Measurements from ENCODE around the gene TSHZ1.
"Not testable (repeated sequence)": the region's sequence is repeated elsewhere in the genome, so short reads cannot be mapped to it uniquely, and the experiment has no call there.

The TSHZ1 gene

DNA sequence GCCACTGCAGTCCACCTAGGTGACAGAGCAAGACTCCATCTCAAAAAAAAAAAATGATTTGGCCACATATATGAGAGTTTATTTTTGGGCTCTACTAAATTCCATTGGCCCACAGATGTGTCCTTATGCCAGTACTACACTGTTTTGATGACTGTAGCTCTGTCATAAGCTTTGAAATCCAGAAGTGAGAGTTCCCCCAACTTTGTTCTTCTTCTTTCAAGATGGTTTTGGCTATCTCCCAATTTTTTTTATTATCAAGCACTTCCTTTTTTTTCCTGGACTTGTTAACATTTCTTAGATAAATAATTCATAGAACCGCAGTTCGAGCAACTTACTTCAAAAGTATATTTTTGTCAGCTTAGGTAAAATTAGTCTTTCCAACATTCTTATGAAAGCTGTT, 96.9 kb downstream of the TSHZ1 start:
- no peak for DNase-seq (ENCODE audit: low read depth)

DNA sequence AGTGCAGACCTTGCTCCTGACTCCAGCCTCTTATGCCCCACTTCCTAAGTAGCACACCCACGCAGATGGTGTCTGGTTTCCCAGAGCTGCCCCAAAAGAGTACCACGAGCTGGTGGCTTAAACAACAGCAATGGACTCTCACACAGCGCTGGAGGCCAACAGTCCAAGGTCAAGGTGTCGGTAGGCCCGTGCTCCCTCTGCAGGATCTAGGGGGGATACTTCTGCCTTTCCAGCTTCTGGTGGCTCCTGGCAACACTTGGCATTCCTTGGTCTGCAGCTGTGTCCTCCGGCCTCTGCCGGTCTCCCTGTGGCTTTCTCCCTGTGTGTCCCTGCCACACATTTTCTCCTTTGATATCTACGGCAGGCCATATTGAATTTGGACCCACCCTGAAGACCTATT, 99.0 kb downstream of the TSHZ1 start:
- DNase-seq (ENCODE audit: low read depth), result no peak

DNA sequence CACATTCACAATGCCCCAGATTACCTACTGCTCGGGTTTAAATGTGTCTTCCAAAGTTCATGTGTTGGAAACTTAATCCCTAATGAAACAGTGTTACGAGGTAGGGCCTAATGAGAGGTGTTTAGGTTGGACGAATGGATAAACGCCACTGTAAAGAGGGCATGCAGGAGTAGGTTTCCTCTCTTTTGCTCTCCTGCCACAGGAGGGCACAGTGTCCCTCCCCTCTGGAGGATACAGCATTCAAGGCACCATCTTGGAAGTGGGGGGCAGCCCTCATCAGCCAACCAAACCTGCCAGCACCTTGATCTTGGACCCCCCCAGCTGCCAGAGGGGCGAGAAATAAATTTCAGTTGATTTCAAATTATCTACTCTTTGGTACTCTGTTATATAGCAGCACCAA, 103.5 kb downstream of the TSHZ1 start:
- DNase-seq (ENCODE audit: low read depth), result no peak

DNA sequence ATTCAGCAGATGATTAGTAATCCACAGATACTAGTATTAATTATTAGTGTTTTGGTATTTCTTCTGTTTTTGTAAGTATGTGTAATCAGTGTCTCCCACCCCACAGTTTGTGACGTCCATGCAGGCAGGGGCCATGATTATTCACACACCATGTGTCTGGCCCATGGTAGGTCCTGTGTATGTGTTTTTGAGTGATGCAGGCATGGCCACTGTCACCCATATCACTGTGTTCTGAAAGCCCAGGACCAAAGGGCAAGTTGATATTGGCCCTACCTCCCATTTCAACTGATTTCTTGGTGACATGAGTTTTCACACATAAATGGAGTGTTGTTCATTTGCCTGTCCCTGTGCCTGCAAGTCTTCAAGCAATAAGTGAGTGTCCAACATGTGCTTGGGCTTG, 104.0 kb downstream of the TSHZ1 start:
- no peak for DNase-seq (ENCODE audit: low read depth)

DNA sequence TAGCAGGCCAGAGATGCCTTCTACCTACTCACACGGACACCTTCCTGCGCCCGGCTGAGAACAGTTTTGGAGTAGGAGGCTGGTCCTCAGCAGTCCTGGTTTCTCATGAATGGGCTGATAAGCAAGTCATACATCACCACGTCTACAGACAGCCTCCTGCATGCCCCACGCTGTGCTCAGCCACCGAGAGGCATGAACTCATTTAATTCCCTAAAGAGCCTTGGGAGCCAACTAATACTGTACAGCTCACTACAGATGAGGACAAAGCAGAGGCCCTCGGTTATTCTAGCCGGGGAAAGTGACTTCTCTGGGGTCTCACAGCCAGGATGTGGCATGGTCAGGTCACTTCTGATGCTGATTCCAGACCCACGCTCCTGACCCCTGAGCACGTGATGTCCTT, 105.6 kb downstream of the TSHZ1 start:
- DNase-seq (ENCODE audit: low read depth), result no peak

DNA sequence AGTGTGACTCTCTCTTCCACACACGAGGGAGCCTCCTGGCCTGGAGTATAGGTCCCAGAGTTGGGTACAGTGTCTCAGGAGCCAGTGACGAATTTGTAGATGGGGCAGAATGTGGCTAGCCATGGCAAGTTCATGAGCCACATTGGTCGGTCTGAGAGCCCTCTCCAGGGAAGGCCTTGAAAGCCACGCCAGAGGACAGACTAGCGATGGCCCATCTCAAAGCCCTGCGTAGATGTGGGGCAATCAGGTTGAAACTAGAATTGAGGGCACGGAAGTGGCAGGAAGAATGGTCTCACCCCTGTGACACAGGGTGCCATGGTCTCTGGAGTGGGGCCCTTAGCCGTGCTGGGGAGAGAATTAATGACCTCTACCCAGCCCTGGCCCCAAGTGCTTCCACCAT, 106.2 kb downstream of the TSHZ1 start:
- DNase-seq (ENCODE audit: low read depth), result no peak

DNA sequence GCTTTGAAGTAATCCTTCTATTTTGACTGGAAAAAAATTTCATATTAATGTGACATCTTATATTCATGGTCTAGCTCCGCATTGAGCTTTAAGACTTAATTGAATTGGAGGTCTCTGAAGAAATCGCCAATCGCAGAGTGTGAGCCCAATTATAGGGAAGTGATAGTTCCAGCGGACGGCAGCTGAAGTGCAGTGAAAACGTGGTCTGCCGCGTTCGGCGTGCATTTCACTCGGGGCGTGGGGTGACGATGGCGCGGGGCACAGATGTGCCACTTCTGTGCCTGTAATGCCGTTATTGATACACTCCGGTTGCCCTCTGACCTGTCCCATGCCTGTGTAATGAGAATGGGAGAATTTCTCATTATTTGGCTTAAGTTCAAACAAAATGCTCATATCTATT, 106.7 kb downstream of the TSHZ1 start:
- DNase-seq (ENCODE audit: low read depth), result no peak

DNA sequence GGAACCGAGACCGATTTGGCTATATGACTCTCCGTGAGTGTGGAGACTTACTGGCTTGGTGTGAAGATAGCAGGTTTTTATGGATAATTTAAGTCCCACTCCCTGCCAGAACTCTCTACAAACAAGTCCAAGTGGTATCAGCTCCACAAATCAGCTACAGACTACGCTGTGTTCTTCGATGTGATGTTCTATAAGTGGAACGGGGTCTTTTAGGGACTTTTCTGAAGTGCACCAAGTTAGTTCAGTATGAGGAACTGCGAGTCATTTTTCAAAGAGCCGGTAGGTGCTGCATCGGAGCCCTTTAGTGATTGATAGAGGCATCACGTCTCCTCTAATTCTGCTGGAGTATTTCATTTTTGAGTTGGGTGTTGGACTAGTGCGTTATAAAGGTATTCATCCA, 107.1 kb downstream of the TSHZ1 start:
- DNase-seq (ENCODE audit: low read depth), result no peak

DNA sequence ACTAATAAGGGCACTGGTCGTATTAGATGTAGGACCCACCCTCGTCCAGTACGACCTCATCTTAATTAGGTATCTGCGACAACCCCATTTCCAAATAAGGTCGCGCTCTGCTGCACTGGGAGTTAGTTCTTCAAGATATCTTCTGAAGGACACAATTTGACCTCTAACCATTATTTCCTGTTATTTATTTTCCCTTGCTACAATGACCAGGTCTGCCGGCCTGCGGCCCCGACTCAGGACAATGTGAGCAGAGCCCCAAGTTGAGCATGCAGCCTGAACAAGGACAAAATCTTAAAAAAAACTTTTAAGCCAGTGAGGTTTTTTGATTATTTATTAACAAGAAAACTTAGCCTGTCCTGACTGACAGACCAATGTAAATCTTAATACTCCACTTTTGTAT, 109.3 kb downstream of the TSHZ1 start:
- no peak for DNase-seq (ENCODE audit: low read depth)

DNA sequence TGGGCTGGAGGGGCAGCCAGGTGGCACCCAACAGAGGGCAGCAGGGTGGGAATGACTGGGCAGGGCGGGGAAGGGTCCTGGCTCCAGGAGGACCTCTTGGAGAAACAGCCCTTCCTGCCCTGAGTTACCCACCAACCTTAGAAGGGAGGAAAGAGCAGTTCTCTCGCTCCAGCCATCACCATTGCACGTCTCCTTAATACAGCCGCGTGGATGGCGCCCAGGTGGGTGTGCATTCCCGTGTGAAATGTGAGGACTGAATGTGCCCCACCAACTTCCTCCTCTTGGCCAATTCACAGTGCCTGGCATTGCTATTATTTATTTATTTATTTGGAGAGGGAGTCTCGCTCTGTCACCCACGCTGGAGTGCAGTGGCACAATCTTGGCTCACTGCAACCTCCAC, 109.9 kb downstream of the TSHZ1 start:
- DNase-seq (ENCODE audit: low read depth), result no peak

DNA sequence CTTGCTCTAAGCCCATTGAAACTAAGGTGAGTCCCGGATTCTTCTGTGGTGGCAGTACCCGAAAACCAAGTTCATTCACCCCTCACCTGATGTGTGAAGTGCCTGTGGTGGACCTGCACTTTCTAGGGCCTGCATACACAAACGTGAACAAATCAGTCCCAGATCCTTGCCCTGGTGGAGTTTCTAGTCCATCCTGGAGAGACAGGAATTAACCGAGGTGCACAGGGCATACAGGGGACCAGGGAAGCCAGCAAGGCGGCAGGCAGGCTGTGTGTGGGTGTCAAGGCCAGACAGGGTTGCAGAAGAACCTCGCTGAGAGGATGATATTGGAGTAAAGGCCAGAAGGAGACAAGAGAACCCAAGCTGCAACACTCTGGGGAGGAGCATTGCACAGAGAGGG, 110.8 kb downstream of the TSHZ1 start:
- no peak for DNase-seq (ENCODE audit: low read depth)

DNA sequence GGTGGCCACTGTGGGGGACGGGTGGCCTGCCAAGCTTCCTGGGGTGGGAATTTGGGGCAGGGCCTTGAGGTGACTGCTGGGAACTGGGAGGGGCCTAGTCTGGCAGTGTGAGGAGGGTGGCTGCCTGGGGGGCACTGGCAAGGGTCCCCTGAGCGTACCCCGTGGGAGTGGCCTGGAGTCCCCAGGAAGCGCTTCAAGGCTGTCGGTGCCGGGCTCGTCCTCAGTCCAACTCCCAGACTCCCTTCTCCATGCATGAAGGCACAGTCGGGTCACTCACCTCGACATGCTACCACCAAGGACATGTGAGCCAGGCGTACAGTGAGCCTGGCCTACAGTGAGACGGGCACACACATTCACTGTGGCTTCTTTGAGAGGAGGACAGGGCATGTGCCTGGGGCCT, 111.6 kb downstream of the TSHZ1 start:
- DNase-seq (ENCODE audit: low read depth), result no peak

DNA sequence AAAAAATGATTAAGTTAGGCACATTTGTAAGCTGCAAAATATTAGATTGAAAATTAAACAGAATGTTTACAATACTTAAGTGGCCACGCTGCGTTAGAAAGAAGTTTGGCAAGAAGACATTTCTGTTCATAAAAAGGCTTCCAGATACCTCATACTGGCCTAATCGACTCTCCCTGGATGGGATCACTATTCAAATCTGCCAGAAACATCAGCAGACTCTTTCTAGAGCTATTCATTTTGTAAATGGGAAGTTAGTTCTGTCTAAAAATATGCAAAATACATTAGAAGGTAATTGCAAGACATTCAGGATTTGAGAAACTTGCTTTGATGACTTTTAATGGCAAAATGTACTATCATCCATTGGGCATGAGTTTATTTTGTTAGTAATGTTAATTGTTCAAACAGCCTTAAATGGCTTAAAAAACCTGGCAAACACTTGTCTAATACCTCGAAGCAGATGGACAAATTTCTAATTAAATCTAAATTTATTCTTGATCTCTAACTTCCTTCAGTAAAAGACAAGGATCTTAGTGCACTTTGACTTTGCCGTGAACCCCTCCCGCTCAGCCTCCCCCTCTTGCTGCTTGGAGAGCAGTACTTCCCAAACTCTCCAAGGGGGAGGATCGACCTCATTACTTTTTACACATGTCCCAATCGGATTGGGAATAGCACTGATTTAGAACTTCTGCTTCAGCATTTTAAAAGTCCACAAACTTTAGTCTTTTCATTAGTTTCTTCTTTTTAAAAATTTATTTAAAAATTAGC, 113.4 kb downstream of the TSHZ1 start:
- DNase-seq (ENCODE audit: low read depth), result no peak

DNA sequence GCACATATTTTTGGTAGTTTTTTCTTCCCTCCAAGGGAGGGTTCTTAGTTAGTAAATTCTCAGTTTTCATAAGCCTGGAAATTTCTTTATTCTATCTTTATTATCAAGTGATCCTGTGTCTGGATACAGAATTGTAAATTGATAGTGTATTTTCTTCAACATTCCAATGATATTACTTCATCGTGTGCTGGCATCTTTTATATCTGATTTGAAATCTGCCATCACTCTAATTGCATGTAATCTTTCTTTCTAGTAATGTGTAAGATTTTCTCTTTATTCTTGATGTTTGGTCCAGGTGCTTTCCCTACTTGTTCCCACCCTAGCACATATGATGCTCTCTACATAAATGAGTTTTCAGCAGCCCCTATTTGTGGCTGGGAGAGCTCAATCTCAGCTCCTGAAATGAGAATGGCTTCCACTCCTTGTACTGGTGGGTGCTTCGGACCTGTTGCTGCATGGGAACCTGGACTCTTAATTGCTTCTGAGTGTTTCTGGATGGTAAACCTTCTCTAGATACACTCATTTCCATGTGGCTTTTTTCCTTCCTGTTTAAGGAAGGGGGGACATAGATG, 114.2 kb downstream of the TSHZ1 start:
- DNase-seq (ENCODE audit: low read depth), result no peak

DNA sequence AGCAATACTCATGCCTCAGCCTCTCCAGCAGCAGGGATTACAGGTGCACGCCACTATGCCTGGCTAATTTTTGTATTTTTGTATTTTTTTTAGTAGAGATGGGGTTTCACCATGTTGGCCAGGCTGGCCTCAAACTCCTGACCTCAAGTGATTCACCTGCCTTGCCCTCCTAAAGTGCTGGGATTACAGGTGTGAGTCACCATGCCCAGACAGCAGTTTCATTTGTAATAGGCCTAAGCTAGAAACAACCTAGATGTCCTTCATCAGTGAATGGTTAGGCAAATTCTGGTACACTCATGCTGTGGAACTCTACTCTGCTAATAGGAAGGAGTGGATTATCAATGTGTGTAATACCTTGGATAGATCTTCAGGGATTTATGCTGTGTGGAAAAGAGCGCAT, 119.2 kb downstream of the TSHZ1 start:
- DNase-seq (ENCODE audit: low read depth), result not testable (repeated sequence)

DNA sequence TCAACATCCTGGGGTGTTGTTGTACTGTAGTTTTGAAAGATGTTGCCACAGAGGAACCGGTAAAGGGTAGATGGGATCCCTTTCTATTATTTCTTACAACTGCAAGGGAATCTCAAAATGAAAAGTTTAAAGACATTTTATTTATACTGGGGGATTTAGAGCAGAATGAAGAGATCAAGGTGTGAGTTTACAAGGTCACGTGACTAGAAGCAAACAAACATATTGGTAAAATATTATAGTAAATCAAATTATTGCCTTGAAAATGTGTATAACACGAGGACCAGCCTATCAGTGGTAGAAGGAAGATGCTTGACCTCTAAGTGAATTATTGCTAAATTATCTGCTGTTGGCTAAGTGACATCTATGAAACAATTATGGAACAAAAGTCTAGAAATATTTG, 119.7 kb downstream of the TSHZ1 start:
- no peak for DNase-seq (ENCODE audit: low read depth)

DNA sequence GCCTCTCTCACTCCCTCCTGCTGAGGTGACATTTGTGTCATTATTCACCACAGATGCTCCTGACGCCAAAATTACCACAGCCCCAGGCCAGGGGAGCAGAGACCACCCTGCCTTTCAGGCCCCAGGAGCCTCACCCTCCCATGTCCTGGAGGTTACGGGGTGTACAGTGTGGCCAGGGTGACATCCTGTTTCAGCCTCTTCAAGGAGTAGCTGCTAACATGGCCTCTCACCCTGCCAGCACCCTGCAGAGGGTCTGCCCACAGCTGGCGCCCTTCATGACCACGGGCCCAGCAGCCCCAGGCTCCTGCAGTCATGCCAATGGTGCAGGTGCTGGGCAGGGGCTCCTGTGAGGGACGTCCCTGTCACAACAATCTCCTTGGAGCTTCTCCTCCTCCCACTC, 124.3 kb downstream of the TSHZ1 start:
- no peak for DNase-seq (ENCODE audit: low read depth)

DNA sequence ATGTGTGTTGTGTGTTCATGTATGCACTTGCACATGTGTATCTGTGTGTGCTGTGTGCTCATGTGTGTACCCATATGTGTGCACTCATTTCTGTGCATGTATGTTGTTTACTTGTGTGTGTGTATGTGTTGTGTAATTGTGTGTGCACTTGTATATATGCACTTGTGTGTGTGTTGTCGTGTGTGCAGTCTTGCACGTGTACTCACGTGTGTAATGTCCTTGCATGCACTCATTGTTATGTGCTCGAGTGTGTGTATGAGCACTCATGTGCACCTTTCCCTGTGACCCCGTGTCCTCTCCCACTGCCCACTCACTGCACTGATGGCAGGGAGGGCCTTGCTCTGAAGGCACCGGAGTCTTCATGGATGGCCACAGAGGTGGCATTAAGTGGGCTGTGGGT, 124.9 kb downstream of the TSHZ1 start:
- DNase-seq (ENCODE audit: low read depth), result no peak

DNA sequence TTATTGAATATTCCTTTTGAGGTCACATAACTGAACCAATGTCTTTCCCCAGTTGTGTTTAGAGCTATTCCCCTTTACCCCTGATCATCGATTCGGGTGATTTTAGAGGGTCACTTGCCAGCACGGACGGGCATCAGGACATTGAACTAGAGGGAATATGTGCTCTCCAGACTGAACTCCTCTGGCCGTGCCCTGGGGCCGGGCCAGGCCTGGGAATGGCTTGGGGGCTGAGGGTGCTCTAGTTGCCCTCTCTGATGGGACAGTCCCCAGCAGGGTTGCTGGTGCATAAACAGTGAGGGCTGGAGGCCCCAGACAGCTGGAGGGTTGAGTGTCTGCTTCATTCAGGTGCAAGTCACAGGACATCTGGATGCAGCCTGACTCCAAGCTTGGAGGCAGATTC, 126.2 kb downstream of the TSHZ1 start:
- no peak for DNase-seq (ENCODE audit: low read depth)

DNA sequence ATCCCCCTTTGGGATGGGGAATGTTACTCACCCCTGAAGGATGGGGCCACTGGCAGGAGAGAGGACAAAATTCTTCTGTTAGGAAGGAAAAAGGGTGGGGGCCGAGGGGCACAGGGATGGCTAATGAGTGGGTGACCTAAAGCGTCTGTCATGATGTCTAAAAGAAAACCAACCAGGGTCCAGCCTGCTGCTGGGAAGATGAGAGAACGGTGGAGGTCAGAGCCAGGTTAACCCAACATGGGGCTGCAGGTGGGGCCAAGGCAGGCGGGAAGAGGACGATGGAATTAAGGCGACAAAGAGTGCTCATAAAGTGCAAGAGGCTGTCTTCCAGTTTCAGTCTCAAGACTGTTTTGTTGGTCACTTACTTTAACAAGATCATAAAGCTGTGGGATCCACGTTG, 126.8 kb downstream of the TSHZ1 start:
- DNase-seq (ENCODE audit: low read depth), result no peak

DNA sequence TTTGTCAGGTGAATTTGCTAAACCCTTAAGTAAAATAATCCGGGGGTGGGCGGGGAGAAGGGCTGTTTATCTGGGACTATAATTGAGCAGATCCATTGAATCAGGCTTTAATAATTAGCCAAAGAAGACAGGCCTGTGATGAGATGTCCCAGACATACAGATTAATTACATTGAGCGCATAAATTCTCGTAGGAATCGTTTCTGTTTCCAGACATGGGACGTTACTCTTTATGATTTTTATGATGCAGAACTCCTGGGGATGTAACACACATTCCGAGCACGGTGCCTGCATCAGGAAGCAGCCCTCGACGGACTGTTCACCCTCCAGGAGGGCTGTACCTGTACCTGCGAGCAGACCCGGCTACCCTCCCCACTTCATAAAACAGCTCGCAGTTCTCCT, 128.0 kb downstream of the TSHZ1 start:
- no peak for DNase-seq (ENCODE audit: low read depth)

Measured in stimulated activated CD8-positive, alpha-beta memory T cell treated with anti-CD3 and anti-CD28 coated beads, Interleukin-15, amount 100 ng/mL, for 24 hours (primary cell).